Measurements from ENCODE around the gene WSCD2.
A peak's percentile ranks its signal among the peaks of the same experiment; 100 is the strongest.

Gene WSCD2

GRCh38 chr12:108099073-108099472, 30.0 kb upstream of the WSCD2 start:
- in situ Hi-C loops (cut with MboI; ENCODE audit: low pct_unique_long_range_greater_than_20kb, low sequenced_read_pairs, unreplicated experiment), result no loop called here
- DNase-seq (ENCODE audit: low spot score), result peak; percentile 19
- peak; percentile 28 for TF ChIP-seq CTCF (IDR thresholded peaks at IDR 0.05; ENCODE audit: extremely low read depth, insufficient read depth, missing control alignments)

DNA sequence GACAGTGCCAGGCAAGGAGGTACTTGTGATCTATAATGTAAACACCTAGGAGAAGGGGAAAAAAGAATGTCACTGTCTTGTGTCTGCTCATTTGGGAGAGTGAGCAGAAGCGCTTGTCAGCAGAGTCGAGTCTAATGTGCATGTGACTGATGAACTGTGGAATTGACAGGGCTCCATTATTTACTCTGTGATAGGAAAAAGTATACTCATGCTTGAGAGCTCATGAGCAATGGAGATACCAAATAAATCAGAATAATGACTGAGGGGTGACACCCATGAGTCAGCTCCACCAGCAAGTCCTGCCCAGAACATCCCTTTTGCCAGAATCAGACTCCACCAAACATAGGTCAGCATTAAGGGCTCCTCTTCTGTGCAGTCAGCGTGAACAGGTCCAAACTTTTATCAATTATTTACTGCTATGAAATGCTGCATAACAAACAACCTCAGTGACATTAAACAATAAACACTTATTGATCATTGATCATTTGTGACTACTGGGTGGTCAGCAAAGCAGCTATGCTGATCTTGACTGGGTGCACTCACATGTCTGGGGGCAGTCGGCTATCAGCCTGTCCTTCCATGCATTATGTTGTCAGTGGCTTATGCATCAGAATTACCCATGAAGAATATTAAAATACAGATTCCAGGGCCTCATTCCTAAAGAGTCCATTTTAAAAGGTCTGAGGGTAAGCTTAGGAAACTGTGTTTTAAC, 29.2 kb upstream of the WSCD2 start:
- in situ Hi-C loops (cut with MboI; ENCODE audit: low pct_unique_long_range_greater_than_20kb, low sequenced_read_pairs, unreplicated experiment), result no loop called here
- no peak for TF ChIP-seq CTCF (IDR thresholded peaks at IDR 0.05; ENCODE audit: extremely low read depth, insufficient read depth, missing control alignments)
- DNase-seq (ENCODE audit: low spot score), result no peak

DNA sequence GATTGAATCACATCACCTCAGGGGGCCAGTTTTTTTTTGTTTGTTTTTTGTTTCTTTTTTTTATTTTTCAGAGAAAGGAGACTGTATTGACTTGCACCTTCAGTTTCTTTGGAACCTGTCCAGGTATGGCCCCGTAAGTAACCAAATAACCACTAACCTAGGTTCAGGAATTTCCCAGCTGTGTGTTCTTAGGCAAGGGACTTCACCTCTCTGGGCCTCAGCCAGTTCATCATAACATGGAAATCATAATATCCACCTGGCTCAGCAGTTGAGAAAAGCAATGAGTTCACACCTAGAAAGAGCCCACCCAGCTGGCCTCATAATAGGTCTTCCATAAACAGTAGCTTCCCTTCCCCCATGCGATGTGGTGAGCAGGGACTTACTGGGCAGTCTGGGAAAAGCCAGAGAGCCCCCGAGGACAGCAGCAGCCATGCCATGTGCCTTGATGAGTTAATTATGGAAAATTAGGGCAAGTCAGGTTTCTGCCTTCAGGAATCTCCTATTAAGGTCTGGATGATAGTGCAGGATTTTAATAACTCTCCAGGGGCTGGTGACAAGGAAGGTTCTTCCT, 27.4 kb upstream of the WSCD2 start:
- no peak for TF ChIP-seq CTCF (IDR thresholded peaks at IDR 0.05; ENCODE audit: extremely low read depth, insufficient read depth, missing control alignments)
- in situ Hi-C loops (cut with MboI; ENCODE audit: low pct_unique_long_range_greater_than_20kb, low sequenced_read_pairs, unreplicated experiment), result no loop called here
- no peak for DNase-seq (ENCODE audit: low spot score)

- TF ChIP-seq CTCF (IDR thresholded peaks at IDR 0.05; ENCODE audit: extremely low read depth, insufficient read depth, missing control alignments), result no peak
- peak; percentile 24 for DNase-seq (ENCODE audit: low spot score)
- in situ Hi-C loops (cut with MboI; ENCODE audit: low pct_unique_long_range_greater_than_20kb, low sequenced_read_pairs, unreplicated experiment), result no loop called here
Observed at GRCh38 chr12:108102363-108102762, 26.7 kb upstream of the WSCD2 start.

- in situ Hi-C loops (cut with MboI; ENCODE audit: low pct_unique_long_range_greater_than_20kb, low sequenced_read_pairs, unreplicated experiment), result no loop called here
- no peak for TF ChIP-seq CTCF (IDR thresholded peaks at IDR 0.05; ENCODE audit: extremely low read depth, insufficient read depth, missing control alignments)
- no peak for DNase-seq (ENCODE audit: low spot score)
Observed at GRCh38 chr12:108103087-108103486, 26.0 kb upstream of the WSCD2 start.

- no peak for DNase-seq (ENCODE audit: low spot score)
- TF ChIP-seq CTCF (IDR thresholded peaks at IDR 0.05; ENCODE audit: extremely low read depth, insufficient read depth, missing control alignments), result no peak
- in situ Hi-C loops (cut with MboI; ENCODE audit: low pct_unique_long_range_greater_than_20kb, low sequenced_read_pairs, unreplicated experiment), result no loop called here
Observed at GRCh38 chr12:108103517-108103916, 25.6 kb upstream of the WSCD2 start.
